SHP77 treated with DMSO at 0.1 percent for 48 hours (cell line): ENCODE measurements around the gene KCNIP1.

Experiments
- DNase-seq: peaks from one replicate; lab custom pipeline; 2025; lab: John Stamatoyannopoulos, UW

The KCNIP1 gene

DNA sequence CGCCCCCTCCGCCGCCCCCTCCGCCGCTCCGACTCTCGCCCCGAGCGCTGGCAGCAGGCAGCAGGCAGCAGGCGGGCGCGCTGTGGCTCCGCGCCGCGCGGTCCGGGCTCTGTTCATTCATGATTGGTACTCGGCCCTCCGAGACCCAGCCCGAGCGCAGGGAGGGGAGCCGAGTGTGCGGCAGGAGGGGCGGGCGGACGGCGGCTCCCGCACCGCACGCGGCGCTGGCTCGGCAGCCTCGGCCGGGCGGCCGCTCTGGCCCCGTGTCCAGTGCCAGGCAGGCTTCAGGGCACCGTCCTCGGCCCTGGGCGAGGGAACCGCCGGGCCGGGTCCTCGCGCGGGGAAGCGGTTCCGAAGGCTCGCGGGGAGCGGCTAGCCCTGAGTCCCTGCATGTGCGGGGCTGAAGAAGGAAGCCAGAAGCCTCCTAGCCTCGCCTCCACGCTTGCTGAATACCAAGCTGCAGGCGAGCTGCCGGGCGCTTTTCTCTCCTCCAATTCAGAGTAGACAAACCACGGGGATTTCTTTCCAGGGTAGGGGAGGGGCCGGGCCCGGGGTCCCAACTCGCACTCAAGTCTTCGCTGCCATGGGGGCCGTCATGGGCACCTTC, at the start of gene KCNIP1:
Gene KCNIP1 (plus strand): TSS at position 31 of the 607 bp plus-strand sequence.
- DNase-seq, result no peak

DNA sequence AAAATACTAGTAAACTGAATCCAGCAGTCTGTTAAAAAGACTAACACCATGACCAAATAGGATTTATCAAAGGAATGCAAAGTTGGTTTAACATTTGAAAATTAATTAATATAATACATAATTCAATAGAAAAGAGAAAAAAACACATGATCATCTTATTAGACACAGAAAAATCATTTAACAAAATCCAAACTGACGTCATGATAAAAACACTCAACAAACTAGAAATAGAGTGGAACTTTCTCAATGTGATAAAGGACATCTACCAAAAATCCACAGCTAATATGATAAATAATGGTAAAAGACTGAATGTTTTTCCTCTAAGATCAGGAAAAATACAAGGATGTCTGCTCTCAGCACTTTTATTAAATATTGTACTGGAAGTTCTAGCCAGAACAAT, 40.4 kb upstream of the KCNIP1 start:
- no peak for DNase-seq

DNA sequence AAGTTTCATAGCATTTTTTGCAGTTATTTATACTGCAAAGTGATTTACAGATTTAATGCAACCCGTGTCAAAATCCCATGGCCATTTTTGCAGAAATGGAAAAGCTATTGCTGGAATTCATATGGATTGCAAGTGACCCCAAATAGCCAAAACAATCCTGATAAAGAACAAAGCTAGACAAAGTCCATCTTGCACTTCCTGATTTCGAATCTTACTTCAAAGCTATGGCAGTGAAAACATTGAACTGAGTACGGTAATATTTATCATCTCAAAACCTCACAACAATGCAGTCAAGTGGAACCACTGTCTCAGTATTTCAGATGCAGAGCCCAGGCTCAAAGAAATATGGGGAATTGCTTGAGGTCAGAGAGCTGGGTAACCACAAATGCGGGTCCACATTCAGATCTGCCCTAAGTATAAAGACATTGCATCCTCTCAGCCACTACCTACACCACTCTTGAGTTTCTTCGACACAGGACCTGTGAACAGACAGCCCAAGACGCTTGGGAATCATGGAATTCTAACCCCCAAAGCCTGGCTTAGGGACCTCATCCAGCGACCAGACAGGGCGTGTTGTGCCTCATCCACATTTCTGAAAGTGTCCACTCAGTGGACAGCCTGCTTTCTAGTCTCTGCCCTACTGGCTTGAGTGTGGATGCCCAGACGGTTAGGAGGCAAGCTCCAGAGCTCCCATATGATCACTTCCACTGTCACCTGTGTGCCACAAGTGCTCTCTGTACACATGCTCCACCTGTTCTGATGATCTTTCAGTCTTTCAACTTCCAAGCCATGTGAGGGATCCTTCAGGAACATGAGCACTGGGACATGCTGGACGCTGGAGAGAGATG, 39.3 kb upstream of the KCNIP1 start:
- no peak for DNase-seq

DNA sequence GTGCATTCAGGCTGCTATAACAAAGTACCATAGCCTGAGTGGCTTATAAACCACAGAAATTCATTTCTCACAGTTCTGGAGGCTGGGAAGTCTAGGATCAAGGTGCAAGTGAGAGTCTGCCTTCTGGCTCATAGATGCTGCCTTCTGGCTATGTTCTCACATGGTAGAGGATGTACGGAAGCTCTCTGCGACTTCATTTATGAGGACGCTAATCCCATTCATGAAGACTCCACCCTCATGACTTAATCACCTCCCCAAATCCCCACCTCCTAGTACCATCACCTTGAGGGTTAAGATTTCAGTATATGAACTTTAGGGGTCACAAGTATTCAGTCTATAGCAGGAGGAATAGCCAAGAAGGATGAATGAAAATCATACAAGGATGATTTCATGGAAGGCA, 37.3 kb upstream of the KCNIP1 start:
- no peak for DNase-seq

DNA sequence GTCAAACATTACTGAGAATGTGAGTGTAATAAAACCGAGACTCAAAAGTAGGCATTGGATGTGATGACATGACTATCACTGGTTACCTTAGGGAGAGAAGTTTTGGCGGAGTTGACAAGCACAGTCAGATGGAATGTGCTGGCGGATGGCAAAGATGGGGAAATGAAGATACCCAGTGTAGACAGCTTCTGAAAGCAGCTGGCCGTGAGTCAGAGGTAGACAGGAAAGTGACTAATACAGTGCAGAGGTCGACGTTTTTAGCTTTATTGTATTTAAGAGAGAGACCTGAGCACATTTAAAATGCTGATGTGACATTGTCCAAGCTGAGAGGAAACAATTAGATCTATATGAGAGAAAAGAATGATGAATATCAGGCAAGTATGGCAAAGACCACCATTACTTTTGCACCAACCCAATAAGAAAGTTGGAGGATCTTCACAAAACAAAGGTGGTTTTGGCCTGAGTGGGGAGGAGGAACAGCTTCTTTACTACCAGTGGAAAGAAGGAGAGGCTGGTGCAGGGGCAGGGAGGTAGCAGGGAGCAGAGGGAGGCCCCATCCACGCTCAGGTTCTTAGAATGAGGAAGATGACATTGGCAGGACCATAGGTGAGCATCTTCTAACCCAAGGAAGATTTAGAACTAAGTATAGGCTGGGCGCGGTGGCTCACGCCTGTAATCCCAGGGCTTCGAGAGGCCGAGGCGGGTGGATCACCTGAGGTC, 36.7 kb upstream of the KCNIP1 start:
- no peak for DNase-seq

DNA sequence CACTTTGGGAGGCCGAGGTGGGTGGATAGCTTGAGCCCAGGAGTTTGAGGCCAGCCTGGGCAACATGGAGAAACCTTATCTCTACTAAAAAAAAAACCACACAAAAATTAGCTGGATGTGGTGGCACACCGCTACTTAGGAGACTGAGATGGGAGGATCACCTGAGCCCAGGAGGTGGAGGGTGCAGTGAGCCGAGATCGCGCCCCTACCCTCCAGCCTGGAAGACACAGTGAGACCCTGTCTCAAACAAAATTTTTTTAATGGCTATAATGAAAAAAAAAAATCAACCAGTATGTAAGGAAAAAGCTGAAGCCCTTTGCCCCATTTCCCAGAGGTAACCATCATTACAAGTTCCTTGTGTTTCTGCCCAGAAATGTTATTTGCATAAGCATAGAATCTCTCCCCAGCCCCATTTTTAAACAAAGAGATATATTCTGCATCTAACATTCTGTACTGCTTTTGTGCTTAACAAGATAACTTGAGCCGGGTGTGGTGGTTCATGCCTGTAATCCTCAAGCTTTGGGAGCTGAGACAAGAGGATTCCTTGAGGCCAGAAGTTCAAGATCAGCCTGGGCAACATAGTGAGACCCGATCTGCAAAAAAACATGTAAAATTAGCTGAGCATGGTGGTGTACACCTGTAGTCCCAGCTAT, 35.1 kb upstream of the KCNIP1 start:
- no peak for DNase-seq

DNA sequence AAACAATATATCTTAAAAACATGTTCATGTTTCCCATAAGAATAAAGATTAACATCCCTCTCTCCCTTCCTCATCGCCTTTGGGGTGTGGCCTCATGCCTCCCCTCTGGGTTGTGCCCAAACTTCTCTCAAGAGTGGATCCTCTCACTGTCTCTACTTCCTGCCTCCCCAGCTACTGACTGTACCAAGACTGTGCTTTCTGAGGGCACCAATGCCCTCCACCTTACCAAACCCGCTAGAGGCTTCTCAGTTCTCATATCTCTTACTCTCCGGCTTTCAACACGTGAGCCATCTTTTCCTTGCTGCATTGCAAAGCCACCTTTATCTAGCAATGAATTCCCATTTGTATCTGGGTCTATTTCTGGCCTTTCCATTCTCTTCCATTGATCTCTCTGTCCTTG, 34.4 kb upstream of the KCNIP1 start:
- no peak for DNase-seq

DNA sequence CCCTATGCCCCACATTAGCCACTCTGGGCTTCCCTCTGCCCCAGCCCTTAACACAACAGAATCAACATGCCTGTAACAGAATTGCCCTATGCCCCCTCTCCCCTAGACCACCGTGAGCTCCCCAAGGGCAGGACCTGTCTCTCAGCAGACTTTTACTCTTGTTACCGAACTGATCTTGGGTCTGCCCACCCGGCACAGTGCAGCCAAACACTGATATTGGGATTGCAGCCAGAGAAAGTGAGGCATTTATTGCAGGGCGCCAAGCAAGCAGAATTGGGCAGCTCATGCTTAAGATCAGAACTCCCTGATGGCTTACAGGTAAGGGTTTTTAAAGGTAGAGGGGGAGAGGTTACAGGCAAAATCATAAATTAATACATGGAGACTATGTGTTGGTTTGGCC, 33.5 kb upstream of the KCNIP1 start:
- no peak for DNase-seq

DNA sequence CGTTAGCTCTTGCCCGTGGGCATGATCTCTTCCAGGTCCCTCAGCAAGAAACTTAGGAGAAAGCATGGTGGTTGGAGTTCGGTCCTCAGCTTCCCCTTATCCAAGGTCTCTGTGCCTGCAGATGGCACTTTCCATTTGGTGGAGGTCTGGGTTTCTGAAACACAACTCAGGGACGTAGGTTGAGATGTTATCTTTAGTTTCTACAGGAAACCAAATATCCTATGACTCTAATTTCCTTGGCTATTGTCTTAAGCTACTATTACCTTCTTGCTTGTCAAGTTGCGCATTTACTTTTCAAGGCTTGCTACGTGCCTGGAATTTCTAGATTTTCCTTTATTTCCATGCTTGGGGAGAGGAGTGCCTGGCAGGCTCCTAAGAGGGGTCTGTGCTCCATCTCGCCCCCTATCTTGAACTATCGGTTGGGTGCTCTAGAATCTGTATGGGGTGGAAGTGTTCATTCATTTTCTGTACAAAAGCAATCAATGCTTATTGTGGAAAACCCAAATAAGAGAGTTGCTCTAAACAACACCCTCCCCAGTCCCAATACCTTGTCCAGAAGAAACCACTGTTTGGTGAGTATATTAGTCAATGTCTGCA, 32.9 kb upstream of the KCNIP1 start:
- DNase-seq, result no peak

DNA sequence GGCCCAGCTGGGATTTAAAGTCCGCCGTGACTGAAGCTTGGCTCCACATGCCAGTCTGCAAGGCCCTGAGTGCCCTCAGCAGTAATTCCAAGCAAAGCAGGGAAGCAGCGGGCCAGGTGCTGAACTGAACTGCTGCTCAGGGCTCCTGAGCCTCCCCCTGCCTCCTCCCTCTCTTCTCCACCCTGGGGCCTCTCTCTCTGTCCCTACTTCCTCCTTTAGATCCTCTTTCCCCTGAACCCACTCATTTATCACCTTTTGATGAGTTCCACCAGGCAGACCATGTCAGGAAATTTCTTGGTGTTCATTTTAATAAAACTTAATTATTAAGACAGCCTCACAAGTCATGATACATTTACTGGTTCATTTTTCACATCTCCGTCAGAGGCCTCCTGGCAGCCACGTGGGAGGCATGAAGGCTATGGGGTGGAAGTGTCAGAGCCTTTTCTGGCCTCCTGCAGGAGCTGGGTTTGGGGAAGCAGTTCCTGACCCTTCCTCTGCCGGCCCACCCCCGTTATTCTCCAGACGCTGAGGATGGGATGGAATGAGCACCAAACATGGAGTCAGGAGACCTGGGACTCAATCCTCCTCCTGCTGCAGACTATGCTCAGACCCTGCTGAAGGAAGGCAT, 32.2 kb upstream of the KCNIP1 start:
- no peak for DNase-seq

DNA sequence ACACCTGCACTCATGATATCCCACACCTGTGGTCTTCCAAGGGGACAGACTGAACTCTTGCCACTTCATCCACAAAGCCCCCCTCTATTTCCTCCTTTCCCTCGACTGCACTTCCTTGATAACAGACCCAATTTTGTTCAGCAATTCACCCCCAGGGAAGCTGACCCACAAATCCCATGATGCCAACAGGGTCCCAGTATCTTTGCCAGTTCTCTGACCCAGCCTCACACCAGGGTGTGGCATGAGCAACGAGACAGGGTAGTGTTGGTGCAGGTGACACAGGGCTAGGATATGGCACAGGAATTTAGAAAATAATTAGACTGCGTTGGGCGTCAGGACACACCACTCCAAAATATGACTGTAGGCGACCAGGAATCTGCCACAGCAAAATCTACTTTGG, 30.2 kb upstream of the KCNIP1 start:
- no peak for DNase-seq

DNA sequence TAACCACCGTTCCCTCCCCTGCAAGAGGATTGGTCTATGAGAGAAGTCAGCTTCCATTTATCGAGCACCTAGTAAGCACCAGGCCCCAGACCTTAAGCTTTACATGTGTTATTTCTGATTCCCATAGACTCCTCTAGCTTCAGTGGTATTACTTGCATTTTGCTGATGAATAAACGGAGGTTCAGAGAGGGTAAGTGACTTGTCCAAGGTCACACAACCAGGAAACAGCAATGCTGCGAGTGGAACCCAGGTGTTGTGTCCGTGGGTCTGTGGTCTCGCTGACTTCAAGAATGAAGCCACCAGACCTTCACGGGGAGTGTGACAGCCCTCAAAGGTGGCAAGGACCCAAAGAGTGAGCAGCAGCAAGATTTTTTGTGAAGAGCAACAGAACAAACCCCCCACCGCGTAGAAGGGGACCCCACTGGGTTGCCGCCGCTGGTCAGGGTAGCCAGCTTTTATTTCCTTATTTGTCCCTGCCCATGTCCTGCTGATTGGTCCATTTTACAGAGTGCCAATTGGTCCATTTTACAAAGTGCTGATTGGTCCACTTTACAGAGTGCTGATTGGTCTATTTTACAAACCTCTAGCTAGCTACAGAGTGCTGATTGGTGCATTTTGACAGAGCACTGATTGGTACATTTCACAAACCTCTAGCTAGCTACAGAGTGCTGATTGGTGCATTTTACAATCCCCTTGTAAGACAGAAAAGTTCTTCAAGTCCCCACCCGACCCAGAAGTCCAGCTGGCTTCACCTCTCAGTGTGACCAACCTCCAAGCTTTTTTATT, 29.1 kb upstream of the KCNIP1 start:
- no peak for DNase-seq

DNA sequence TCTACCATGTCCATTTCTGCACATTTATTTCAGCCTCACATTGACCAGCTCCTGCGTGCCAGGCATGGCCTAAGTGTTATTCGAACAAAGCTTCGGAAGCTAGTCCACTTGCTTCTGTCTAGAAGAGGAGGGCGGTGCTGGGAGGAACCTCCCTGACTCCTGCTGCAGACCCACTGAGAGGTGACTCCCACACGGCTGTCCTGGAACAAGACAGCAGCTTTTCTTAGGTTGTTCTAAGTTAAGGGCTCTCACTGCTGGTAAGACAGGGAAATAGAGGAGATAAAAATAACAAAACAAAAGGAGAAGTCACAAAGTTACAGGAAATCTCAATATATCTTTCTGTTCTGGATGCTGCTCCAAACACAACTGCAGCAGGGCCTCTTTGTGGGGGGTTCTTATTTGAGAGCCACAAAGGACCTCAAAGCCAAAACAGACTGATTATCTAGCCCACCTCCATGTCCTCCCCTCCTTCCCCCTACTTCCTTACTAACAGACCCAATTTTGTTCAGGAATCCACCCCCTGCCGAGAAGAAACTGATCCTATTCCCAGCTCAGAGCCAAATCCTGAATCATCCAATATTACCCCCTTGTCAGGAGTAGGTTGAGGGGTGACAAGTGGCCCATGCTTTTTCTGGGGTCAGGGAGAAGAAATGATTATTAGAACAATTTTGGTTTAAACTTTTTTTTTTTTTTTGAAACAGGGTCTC, 28.4 kb upstream of the KCNIP1 start:
- no peak for DNase-seq

DNA sequence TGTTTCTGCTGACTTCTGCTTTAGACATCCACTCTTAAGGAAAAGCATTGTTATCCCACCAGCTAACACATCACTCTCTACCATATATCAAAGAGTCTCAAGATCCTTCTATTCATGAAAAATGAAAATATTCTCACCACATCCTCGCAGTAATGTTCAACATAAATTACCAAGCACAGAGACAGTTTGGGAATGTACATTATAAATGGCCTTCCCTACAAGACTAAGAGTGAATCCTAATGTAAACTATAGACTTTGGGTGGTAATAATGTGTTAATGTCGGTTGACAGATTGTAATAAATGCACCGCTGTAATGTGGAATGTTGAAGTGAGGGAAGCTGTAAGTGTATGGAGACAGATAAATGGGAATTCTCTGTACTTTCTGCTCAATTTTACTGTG, 27.1 kb upstream of the KCNIP1 start:
- DNase-seq, result no peak

DNA sequence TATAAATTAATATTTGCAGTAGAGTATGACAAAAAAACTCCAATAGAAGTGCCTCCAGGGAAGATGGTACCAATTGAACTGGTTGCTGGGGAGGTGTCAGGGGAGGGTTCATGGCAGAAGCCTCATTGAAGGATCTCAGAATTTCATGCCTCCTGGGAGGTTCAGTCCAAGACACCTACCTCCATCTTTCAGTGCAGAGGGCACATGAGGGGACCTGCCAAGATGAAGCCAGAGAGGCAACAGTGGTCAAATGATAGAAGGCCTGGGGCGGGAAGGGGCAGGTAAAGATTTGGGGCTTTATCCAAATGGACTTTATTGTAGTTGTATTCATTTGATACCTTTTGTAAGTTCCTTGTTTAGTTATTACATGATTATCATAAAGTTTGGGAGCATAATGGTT, 25.9 kb upstream of the KCNIP1 start:
- DNase-seq, result no peak

DNA sequence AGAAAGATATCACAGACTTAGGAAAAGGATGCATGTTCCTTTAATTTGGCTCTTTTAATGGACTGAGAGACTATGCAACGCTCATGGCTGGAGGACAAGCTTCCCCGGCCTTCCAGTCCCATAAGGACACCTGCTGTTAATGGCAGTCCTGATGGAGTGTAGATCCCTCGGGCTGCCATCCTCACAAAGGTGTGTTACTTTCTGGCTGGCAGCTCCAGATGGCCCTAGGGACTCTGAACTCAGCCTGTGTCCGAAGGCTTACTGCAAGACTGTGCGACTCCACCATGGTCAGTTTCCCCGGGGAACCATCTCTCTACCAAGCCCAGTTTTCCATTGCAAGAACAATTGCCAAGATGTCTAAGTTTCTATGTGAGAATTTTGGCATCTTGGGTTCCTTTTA, 25.5 kb upstream of the KCNIP1 start:
- DNase-seq, result no peak

DNA sequence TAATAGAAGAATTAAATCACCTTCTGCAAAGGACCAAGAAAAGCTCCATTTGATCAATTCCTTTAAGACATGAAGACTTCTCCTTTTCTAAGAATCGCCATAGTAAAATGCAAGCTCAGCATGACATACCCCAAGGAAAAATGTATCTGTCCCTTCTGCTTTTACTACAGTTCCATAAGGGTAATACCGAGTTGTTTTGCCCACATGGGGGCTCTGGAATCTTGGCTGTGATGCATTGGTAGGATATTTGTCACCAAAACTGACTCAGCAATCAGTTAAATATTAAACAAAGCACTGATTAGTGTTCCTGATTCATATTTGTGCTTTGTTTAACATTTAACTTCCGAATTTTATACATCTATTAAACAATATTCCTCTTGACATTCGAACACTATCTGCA, 24.3 kb upstream of the KCNIP1 start:
- DNase-seq, result no peak

DNA sequence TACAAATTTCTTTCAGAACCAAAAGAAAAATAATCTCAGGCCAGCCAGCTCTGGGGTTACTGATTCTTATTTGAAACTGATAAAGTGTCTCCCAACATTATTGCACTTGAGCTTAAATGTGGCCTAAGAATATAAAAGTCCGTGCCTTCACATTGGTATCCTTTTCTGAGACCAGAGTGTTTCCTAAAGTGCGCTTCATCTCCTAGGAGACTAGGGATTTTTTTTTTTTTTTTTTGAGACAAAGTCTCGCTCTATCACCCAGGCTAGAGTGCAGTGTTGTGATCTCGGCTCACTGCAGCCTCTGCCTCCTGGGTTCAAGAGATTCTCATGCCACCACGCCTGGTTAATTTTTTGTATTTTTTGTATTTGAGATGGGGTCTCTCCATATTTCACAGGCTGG, 23.6 kb upstream of the KCNIP1 start:
- no peak for DNase-seq

DNA sequence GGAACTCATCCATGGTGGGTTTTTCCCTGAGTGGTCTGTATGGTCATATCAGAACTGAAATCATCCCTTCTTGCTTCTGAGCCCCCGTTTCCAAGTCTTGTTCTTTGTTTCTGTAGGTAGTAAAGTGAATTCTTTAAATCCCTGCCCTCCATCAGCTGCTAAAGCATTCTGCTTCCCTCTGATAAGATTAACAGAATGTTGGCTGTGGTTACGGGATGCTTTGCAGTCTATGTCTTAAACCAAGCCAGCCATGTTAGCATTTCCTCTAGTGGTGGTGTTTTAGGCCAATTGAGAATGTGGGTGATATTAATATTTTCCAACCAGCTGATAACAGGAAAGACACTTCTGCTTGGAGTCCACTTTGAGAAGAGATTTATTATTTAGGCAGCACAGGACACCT, 22.0 kb upstream of the KCNIP1 start:
- no peak for DNase-seq

DNA sequence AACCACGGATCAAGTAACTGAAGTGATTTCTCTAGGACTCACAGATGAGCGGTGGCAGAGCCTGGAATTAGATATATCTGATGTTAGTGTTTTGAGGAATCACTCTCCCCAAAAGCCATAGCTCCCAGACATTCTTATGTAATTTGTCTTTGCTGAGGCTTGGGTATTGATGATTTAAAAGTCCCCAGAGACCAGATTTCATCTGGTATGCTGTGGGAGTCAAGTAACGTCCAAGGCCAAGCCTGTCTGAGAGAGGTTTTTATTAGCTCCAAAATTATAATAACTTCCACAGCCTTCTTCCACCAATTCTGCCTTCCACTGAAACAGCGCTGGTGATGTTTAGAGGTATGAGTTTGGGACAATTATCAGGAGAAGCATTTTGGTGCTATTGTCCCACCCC, 21.3 kb upstream of the KCNIP1 start:
- no peak for DNase-seq
